ENCODE measurements around the gene MATN1. TPM values are rescaled to one million over a fixed set of nuclear protein-coding genes. Genes with fewer than 3 reads are reported as not detected.
"Not testable (repeated sequence)": the region's sequence is repeated elsewhere in the genome, so short reads cannot be mapped to it uniquely, and the experiment has no call there.

MATN1 gene
- polyA plus RNA-seq (ENCODE audit: insufficient read length in 12 of 12): 1 to 10 TPM in 8 of 12 donors, under 1 TPM in 2, not detected in 2; 0.61 to 1.7 (median 1.1) TPM
- long read RNA-seq, donor 1: 0 reads
- long read RNA-seq, donor 2: 0 reads
- long read RNA-seq, donor 3: 0 reads
- long read RNA-seq, donor 4: 0 reads
- long read RNA-seq, donor 5: 0 reads
- long read RNA-seq, donor 6: 0 reads
- long read RNA-seq, donor 7: 0 reads
- long read RNA-seq, donor 8: 0 reads
- long read RNA-seq, donor 9: 0 reads
- long read RNA-seq, donor 10: 0 reads
- long read RNA-seq, donor 11: 0 reads

- no peak for DNase-seq
These were observed at the start of gene MATN1 for GRCh38 chr1:30723331-30723755. MATN1 (minus strand) TSS chr1:30723585; CDS start chr1:30723551, 34 bp downstream.

- no peak for DNase-seq
These were observed 47.6 kb upstream of the MATN1 start for GRCh38 chr1:30771005-30771404.

GRCh38 chr1:30770150-30770549 lies 46.8 kb upstream of the MATN1 start:
- DNase-seq: no peak

GRCh38 chr1:30768830-30769718 lies 45.7 kb upstream of the MATN1 start:
- DNase-seq: no peak

GRCh38 chr1:30768159-30768829 lies 44.9 kb upstream of the MATN1 start:
- DNase-seq: no peak

- DNase-seq: not testable (repeated sequence)
These were observed 43.6 kb upstream of the MATN1 start for GRCh38 chr1:30766948-30767347.

GRCh38 chr1:30765556-30766434 lies 42.4 kb upstream of the MATN1 start:
- DNase-seq: no peak

- DNase-seq: no peak
These were observed 41.7 kb upstream of the MATN1 start for GRCh38 chr1:30764939-30765555.

GRCh38 chr1:30764396-30764795 lies 41.0 kb upstream of the MATN1 start:
- DNase-seq: no peak

GRCh38 chr1:30763651-30764248 lies 40.4 kb upstream of the MATN1 start:
- no peak for DNase-seq

- no peak for DNase-seq
These were observed 39.7 kb upstream of the MATN1 start for GRCh38 chr1:30762930-30763650.

- no peak for DNase-seq
These were observed 39.0 kb upstream of the MATN1 start for GRCh38 chr1:30762152-30762929.

GRCh38 chr1:30761381-30762151 lies 38.2 kb upstream of the MATN1 start:
- no peak for DNase-seq

GRCh38 chr1:30760596-30761324 lies 37.4 kb upstream of the MATN1 start:
- DNase-seq: peak; percentile 47

GRCh38 chr1:30759718-30760281 lies 36.4 kb upstream of the MATN1 start:
- DNase-seq: no peak

- no peak for DNase-seq
These were observed 35.5 kb upstream of the MATN1 start for GRCh38 chr1:30758785-30759380.

Measured in muscle of arm (tissue), 14 donors.